Activated CD8-positive, alpha-beta memory T cell treated with anti-CD3 and anti-CD28 coated beads for 1 hour (primary cell): ENCODE results near the gene NTRK2.
"Not testable (repeated sequence)": the region's sequence is repeated elsewhere in the genome, so short reads cannot be mapped to it uniquely, and the experiment has no call there.

Experiments used
- DNase-seq, 2 donors: peaks; one replicate each; pipeline ENCODE4 v3.0.0-alpha.2; 2020; ENCODE audit warnings: low read depth in 1 of 2; ENCODE audit errors: extremely low read depth in 1 of 2

Gene NTRK2

GRCh38 chr9:85045271-85045670 is 375.7 kb downstream of the NTRK2 start:
- DNase-seq: no peak

GRCh38 chr9:85046475-85046874 is 376.9 kb downstream of the NTRK2 start:
- DNase-seq: no peak

GRCh38 chr9:85053206-85053786 is 383.8 kb downstream of the NTRK2 start:
- no peak for DNase-seq

- DNase-seq: no peak
These were observed 384.5 kb downstream of the NTRK2 start for GRCh38 chr9:85054017-85054416.

GRCh38 chr9:85055506-85056202 is 386.1 kb downstream of the NTRK2 start:
- DNase-seq: no peak

GRCh38 chr9:85056203-85056572 is 386.7 kb downstream of the NTRK2 start:
- DNase-seq: no peak

GRCh38 chr9:85061969-85062368 is 392.4 kb downstream of the NTRK2 start:
- no peak for DNase-seq

- no peak for DNase-seq
These were observed 393.0 kb downstream of the NTRK2 start for GRCh38 chr9:85062385-85063022.

GRCh38 chr9:85064811-85065371 is 395.4 kb downstream of the NTRK2 start:
- DNase-seq: no peak

GRCh38 chr9:85067792-85068191 is 398.3 kb downstream of the NTRK2 start:
- DNase-seq: no peak

GRCh38 chr9:85069421-85069820 is 399.9 kb downstream of the NTRK2 start:
- DNase-seq: not testable (repeated sequence)
